H1 (cell line): Measurements from ENCODE around the gene PSMB1. TPM values are rescaled to one million over a fixed set of nuclear protein-coding genes. Genes with fewer than 3 reads are reported as not detected.
A peak's percentile ranks its signal among the peaks of the same experiment; 100 is the strongest.

Experiments used
- CTCF ChIA-PET: fragments of 300-600 bp; sonication (Branson Sonifier 250); formaldehyde crosslinking; loops from one replicate; lab custom pipeline; 2021; ENCODE audit not compliant: partially characterized antibody; lab: Charles Lee
- POLR2A ChIA-PET: fragments of 300-600 bp; sonication (Branson Sonifier 250); formaldehyde crosslinking; loops from one replicate; lab custom pipeline; 2021; ENCODE audit warnings: inconsistent platforms; ENCODE audit not compliant: partially characterized antibody; lab: Charles Lee
- DNase-seq, 2 experiments: peaks; one replicate each; pipeline versions ENCODE4 v3.0.0 to v3.0.0-alpha.2; 2010 to 2022; ENCODE audit warnings: low spot score in 2 of 2, low read depth in 1 of 2, mixed read lengths in 1 of 2
- FAIRE-seq: peaks from 2 replicates; lab custom pipeline; 2011; peaks lifted over from hg19 to GRCh38; lab: Jason Lieb, UNC
- H2AFZ ChIP-seq: 2 replicates; pipeline ENCODE4 v1.8.1; 2012; ENCODE audit warnings: low read length, inconsistent platforms
- H2AK5ac ChIP-seq: 2 replicates; pipeline ENCODE4 v1.6.1; 2013; ENCODE audit warnings: low read depth, low read length
- H2BK120ac ChIP-seq: replicated peaks from 2 replicates; pipeline ENCODE3; 2013; ENCODE audit warnings: low read depth, low read length, inconsistent platforms
- H2BK12ac ChIP-seq: 2 replicates; pipeline ENCODE4 v1.6.1; 2013; ENCODE audit warnings: low read depth, low read length
- H2BK15ac ChIP-seq: 2 replicates; pipeline ENCODE4 v1.6.1; 2013; ENCODE audit warnings: low read length
- H2BK20ac ChIP-seq: 2 replicates; pipeline ENCODE4 v1.6.1; 2013; ENCODE audit warnings: low read length
- H2BK5ac ChIP-seq: 2 replicates; pipeline ENCODE4 v1.6.1; 2013; ENCODE audit warnings: low read depth, low read length
- H3K14ac ChIP-seq: 2 replicates; pipeline ENCODE4 v1.6.1; 2013; ENCODE audit warnings: inconsistent platforms; ENCODE audit not compliant: insufficient read length
- H3K18ac ChIP-seq: 2 replicates; pipeline ENCODE4 v1.6.1; 2013; ENCODE audit warnings: low read length; ENCODE audit errors: extremely low read depth
- H3K23ac ChIP-seq: 2 replicates; pipeline ENCODE4 v1.6.1; 2013; ENCODE audit warnings: inconsistent platforms; ENCODE audit not compliant: insufficient read length
- H3K23me2 ChIP-seq: 2 replicates; pipeline ENCODE4 v1.6.1; 2013; ENCODE audit warnings: low read depth, low read length
- H3K27ac ChIP-seq: 2 replicates; pipeline ENCODE4 v1.6.1; 2011; ENCODE audit warnings: low read depth, low read length, inconsistent platforms
- H3K27me3 ChIP-seq, 4 experiments: replicated peaks in 1 of 4; 1 replicate in 1 of 4; 2 replicates in 3 of 4; pipeline versions ENCODE4 v1.6.1 to v1.8.1; 2011 to 2013; ENCODE audit warnings: low read length in 3 of 4, mild to moderate bottlenecking in 3 of 4, inconsistent platforms in 2 of 4, mixed read lengths in 2 of 4, moderate library complexity in 1 of 4; ENCODE audit not compliant: control insufficient read depth in 3 of 4, insufficient read depth in 3 of 4; ENCODE audit errors: extremely low read depth in 1 of 4
- H3K36me3 ChIP-seq, 4 experiments: 2 replicates each; pipeline versions ENCODE4 v1.6.1 to v1.8.1; 2011 to 2013; ENCODE audit warnings: mild to moderate bottlenecking in 4 of 4, low read length in 3 of 4, moderate library complexity in 2 of 4, control low read depth in 1 of 4, inconsistent platforms in 1 of 4; ENCODE audit not compliant: insufficient read depth in 4 of 4, control insufficient read depth in 2 of 4
- H3K4ac ChIP-seq: replicated peaks from 2 replicates; pipeline ENCODE3; 2013; ENCODE audit warnings: low read length, low read depth, mixed read lengths, inconsistent platforms; ENCODE audit not compliant: insufficient read length
- H3K4me1 ChIP-seq, 4 experiments: replicated peaks in 1 of 4; 1 replicate in 1 of 4; 2 replicates in 3 of 4; pipeline versions ENCODE4 v1.6.1 to v1.8.1; 2011 to 2013; ENCODE audit warnings: low read length in 3 of 4, inconsistent platforms in 2 of 4, mixed read lengths in 1 of 4; ENCODE audit not compliant: insufficient read depth in 4 of 4, control insufficient read depth in 3 of 4
- H3K4me2 ChIP-seq, 2 experiments: 2 replicates each; pipeline versions ENCODE4 v1.6.1 to v1.8.1; 2011 to 2013; ENCODE audit warnings: low read depth in 2 of 2, low read length in 2 of 2, control low read depth in 1 of 2, inconsistent platforms in 1 of 2, mild to moderate bottlenecking in 1 of 2; ENCODE audit not compliant: insufficient read depth in 1 of 2
- H3K4me3 ChIP-seq, 4 experiments: fragments of 200-600, 300-600 bp in 1 of 4; sonication (generic), shearing (Covaris generic), sonication (Bioruptor Twin) in 1 of 4; 2 replicates each; pipeline versions ENCODE4 v1.5.1 to v1.8.1; 2011 to 2016; ENCODE audit warnings: low read length in 4 of 4, low read depth in 3 of 4, control low read depth in 2 of 4, inconsistent platforms in 2 of 4, mild to moderate bottlenecking in 2 of 4, mixed read lengths in 1 of 4, moderate library complexity in 1 of 4; ENCODE audit not compliant: insufficient read depth in 2 of 4; ENCODE audit errors: extremely low read depth in 1 of 4
- H3K56ac ChIP-seq: replicated peaks from 2 replicates; pipeline ENCODE3; 2013; ENCODE audit warnings: low read depth, mild to moderate bottlenecking, mixed read lengths, low read length, inconsistent platforms; ENCODE audit not compliant: insufficient read length
- H3K79me1 ChIP-seq: 2 replicates; pipeline ENCODE4 v1.6.1; 2013; ENCODE audit warnings: low read depth, low read length, control low read depth
- H3K79me2 ChIP-seq, 2 experiments: 2 replicates each; pipeline versions ENCODE4 v1.6.1 to v1.8.1; 2012 to 2013; ENCODE audit warnings: low read length in 2 of 2, mild to moderate bottlenecking in 2 of 2, inconsistent platforms in 1 of 2; ENCODE audit not compliant: insufficient read depth in 2 of 2, control insufficient read depth in 1 of 2
- H3K9ac ChIP-seq, 4 experiments: replicated peaks in 1 of 4; 1 replicate in 1 of 4; 2 replicates in 3 of 4; pipeline versions ENCODE4 v1.6.1 to v1.8.1; 2011 to 2013; ENCODE audit warnings: low read depth in 3 of 4, low read length in 3 of 4, control low read depth in 2 of 4, mild to moderate bottlenecking in 2 of 4, moderate library complexity in 2 of 4, inconsistent platforms in 1 of 4; ENCODE audit errors: extremely low read depth in 1 of 4
- H3K9me3 ChIP-seq, 2 experiments: 2 replicates each; pipeline versions ENCODE4 v1.6.1 to v1.8.1; 2012 to 2013; ENCODE audit warnings: mild to moderate bottlenecking in 2 of 2, moderate library complexity in 2 of 2, control low read depth in 1 of 2, inconsistent platforms in 1 of 2, low read depth in 1 of 2, low read length in 1 of 2, mixed read lengths in 1 of 2; ENCODE audit not compliant: insufficient read depth in 2 of 2
- H4K20me1 ChIP-seq, 2 experiments: replicated peaks in 1 of 2; 2 replicates each; pipeline versions ENCODE3 to v1.8.1; 2011 to 2013; ENCODE audit warnings: inconsistent platforms in 2 of 2, low read length in 2 of 2, mild to moderate bottlenecking in 1 of 2; ENCODE audit not compliant: insufficient read depth in 2 of 2, control insufficient read depth in 1 of 2
- H4K5ac ChIP-seq: 2 replicates; pipeline ENCODE4 v1.6.1; 2013; ENCODE audit warnings: low read length, low read depth, mixed read lengths, inconsistent platforms; ENCODE audit not compliant: insufficient read length
- H4K8ac ChIP-seq: 2 replicates; pipeline ENCODE4 v1.8.0; 2013; ENCODE audit warnings: mild to moderate bottlenecking, moderate library complexity, low read length, inconsistent platforms; ENCODE audit not compliant: insufficient read depth; ENCODE audit errors: extremely low read depth
- H4K91ac ChIP-seq: replicated peaks from 2 replicates; pipeline ENCODE3; 2013; ENCODE audit warnings: low read length, mixed read lengths, inconsistent platforms; ENCODE audit not compliant: insufficient read length
- ASH2L ChIP-seq: fragments of 200-600, 300-600 bp; sonication (generic); IDR thresholded peaks from one replicate; pipeline ENCODE4 v1.7.1; 2017; ENCODE audit warnings: low read length
- FOSL1 ChIP-seq: IDR thresholded peaks from 2 replicates; pipeline ENCODE4 v1.6.1; 2011; ENCODE audit warnings: mild to moderate bottlenecking, low read depth, low read length, moderate library complexity; ENCODE audit not compliant: insufficient read depth
- POLR2A ChIP-seq, 2 experiments: IDR thresholded peaks; 1 replicate in 1 of 2; 2 replicates in 1 of 2; pipeline ENCODE4 v1.6.1; 2011; ENCODE audit warnings: low read depth in 2 of 2, low read length in 2 of 2, mild to moderate bottlenecking in 2 of 2; ENCODE audit errors: control extremely low read depth in 1 of 2
- SP1 ChIP-seq: IDR thresholded peaks from 2 replicates; pipeline ENCODE4 v1.6.1; 2011; ENCODE audit warnings: low read depth, low read length
- TEAD4 ChIP-seq: IDR thresholded peaks from 2 replicates; pipeline ENCODE4 v1.6.1; 2012; ENCODE audit warnings: low read depth, low read length, inconsistent platforms, mixed read lengths
- WGBS, 2 experiments: shearing (Covaris generic) in 1 of 2; methylation state at CpG; one replicate each; pipeline versions ENCODE4 v1.1.6 to v1.1.7; 2013 to 2015; ENCODE audit warnings: low lambda C conversion rate in 2 of 2, mixed read lengths in 2 of 2, inconsistent platforms in 1 of 2, low coverage in 1 of 2, missing lambda C conversion rate in 1 of 2; ENCODE audit not compliant: insufficient replicate concordance in 2 of 2, insufficient coverage in 1 of 2, insufficient read length in 1 of 2; ENCODE audit errors: extremely low coverage in 1 of 2, missing lambda C conversion rate in 1 of 2; 5-methylcytosine and 5-hydroxymethylcytosine counted together
- polyA plus RNA-seq, 7 experiments: library from polyadenylated mRNA; depleted of rRNA in 3 of 7; stranded (reverse) in 5 of 7; unstranded in 2 of 7; fragments of >200 nt in 5 of 7; fragments of 200-250 nt in 2 of 7; gene quantifications; 1 replicate in 5 of 7; 2 replicates in 1 of 7; 4 replicates in 1 of 7; pipeline versions ENCODE4 v1.2.1 to v1.2.3, GENCODE V29; 2011 to 2013; ENCODE audit warnings: missing spikeins in 2 of 7, mixed read lengths in 2 of 7
- total RNA-seq: library from RNA; stranded (reverse); fragmentation: NEBNext Ultra II Directional; extraction: Animal tissue kit (Norgen Biotek cat#: 25700); gene quantifications from 2 replicates; pipeline ENCODE4 v1.2.1, GENCODE V29; 2021

Gene PSMB1
- total and polyA plus RNA-seq, 2 of the 8 experiments (the other 6 are each of a cell fraction or from before 2014, with no cell fraction given) = 237 to 609 TPM

DNA sequence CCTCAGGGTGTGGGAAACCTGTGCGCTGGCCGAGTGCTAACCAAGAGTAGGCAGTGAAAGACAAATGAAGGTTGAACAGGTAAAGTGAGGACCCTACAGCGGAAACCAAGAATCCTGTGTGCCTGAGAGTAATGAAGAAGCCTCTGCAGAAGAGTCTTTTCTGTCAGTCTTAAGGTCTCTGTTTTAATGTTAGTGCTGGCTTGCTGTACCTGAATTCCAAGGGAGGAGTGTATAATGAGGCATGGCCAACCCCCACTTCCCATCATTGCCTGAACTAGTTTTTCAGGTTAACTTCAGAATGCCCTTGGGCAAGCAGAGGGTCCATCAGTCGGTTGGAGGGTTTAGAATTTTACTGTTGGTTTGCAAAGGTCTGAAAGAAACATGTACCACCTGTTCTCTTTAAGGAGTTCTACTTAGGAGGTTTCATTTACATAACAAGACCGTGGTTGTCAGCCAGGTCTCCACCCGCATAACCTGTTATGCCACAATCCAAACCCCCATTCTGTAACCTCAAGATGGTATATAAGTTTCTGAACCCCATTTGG, 31.9 kb upstream of the PSMB1 start:
- Histone ChIP-seq H2BK12ac (0 out of 2 replicates have a peak overlapping the region, but pooled peaks have one; percentile 72), H3K9me3 (peaks cover 6 to 8% of the 10 kb centered on the region in 2 experiments; a peak in 3 of 4 replicates), H4K8ac (no peak overlapping the region), H4K5ac (no peak overlapping the region), H2BK120ac (peak overlapping the region; percentile 65), H4K20me1 (peaks cover 0 to 2% of the 10 kb centered on the region in 2 experiments), H3K4me1 (peaks cover 2 to 6% (median 5%) of the 10 kb centered on the region in 4 experiments; a peak in 4 of 7 replicates), H3K27ac (peak overlapping the region; percentile 73), H3K23me2 (peaks cover 5% of the 10 kb centered on the region), H3K79me2 (peaks cover 0 to 20% of the 10 kb centered on the region in 2 experiments; a peak in 2 of 4 replicates), H4K91ac (peak overlapping the region; percentile 22), H3K4me2 (peak overlapping the region; percentile 75 to 79), H3K56ac (peak overlapping the region; percentile 32), H2AK5ac (no peak overlapping the region), H3K27me3 (no peaks in the 10 kb centered on the region), H3K36me3 (peaks cover 8 to 25% (median 17%) of the 10 kb centered on the region in 4 experiments; a peak in 6 of 8 replicates), H3K4me3 (peak overlapping the region; percentile 67 to 89 (median 82)), H2AFZ (no peak overlapping the region), H3K14ac (no peak overlapping the region), H3K79me1 (no peaks in the 10 kb centered on the region), H3K18ac (peak overlapping the region; percentile 95), H2BK5ac (peak overlapping the region; percentile 94), H3K9ac (peak overlapping the region; percentile 46 to 88 (median 76)), H3K4ac (peak overlapping the region; percentile 22), H3K23ac (no peak overlapping the region), H2BK20ac (peak overlapping the region; percentile 55; the same call in 1 of the 2 replicates), H2BK15ac (no peak overlapping the region; the same call in 1 of the 2 replicates)
- DNase-seq (peak; percentile 25 to 54), FAIRE-seq (peak; percentile 45)
- ChIA-PET CTCF (interaction anchor here (1.1 to 1.7 kb wide), 3 partner anchors 10 to 33 kb away, joined by 3 to 9 read pairs (median 4); no protein-coding TSS in a partner anchor), POLR2A (interaction anchor here (0.6 to 4.0 kb wide), 9 partner anchors 9 to 568 kb away, joined by 3 to 37 read pairs (median 7); partner anchors contain the start of genes PSMB1 and TBP)
- WGBS, 2 experiments = 4% methylated on average over 6 of the region's 6 CpGs; no CpG with 5 or more reads in 1 of the 2 experiments
- TF ChIP-seq TEAD4 (0 out of 2 replicates have a peak, but pooled peaks have one; percentile 24), FOSL1 (no peak), POLR2A (IDR thresholded peaks at IDR 0.05; ENCODE audit: control extremely low read depth in 1 of 2, low read depth in 2 of 2, low read length in 2 of 2) (peak in 1 of 2 experiments; percentile 25; a peak in 2 of 3 replicates), SP1 (peak; percentile 90), ASH2L (peak; percentile 43)
